Measurements from ENCODE around the gene PCDH9.
"Not testable (repeated sequence)": the region's sequence is repeated elsewhere in the genome, so short reads cannot be mapped to it uniquely, and the experiment has no call there.

The PCDH9 gene

DNA sequence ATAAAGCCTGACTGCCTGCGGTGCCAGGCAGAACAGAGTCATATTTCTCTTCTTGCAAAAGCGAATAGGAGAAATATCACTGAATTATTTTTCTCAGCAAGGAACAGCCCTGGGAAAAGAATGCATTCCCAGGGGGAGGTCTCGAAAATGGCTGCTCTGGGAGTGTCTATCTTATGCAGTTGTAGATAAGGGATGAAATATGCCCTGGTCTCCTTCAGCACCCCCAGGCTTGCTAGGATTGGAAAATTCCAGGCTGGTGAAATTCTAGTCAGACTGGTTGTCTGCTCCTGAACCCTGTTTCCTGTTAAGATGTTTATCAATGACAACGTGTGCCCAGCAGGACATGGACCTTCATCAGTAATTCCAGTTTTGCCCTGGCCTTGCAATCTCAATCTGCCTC, 469.5 kb downstream of the PCDH9 start:
- DNase-seq (ENCODE audit: low read depth, low spot score) = not testable (repeated sequence)

DNA sequence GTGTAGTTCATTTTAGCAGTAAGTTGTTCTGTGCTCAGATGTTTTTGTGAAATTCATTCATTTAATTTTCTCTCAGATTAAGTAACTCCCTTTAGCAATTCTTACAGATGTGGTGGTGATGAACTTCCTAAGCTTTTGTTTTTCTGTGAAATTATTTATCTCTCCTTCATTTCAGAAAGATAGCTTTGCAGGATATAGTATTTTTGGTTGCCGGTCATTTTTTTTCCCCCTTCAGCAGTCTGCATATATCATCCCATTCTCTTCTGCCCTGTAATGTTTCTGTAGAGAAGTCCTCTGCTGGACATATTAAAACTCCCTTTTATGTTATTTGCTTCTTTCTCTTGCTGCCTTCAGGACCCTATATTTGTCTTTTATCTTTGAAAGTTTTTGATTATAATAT, 470.2 kb downstream of the PCDH9 start:
- no peak for DNase-seq (ENCODE audit: low read depth, low spot score)

DNA sequence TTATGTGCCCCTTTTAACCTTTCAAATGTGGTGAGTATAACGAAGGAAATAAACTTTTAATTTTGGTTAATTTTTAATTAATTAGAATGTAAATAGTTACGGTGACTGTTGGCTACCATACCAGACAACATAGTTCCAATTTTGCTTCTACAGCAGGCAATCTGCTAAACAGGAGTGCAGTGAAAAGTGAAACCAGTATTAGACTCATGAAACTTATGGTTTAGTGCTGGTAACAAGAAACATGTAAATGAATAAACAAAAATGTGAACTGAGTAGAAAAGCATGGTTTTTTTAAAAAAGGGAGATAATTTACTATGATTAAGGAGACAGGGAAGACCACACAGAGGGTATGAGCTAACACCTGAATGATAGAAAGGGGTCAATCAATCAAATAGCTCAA, 478.4 kb downstream of the PCDH9 start:
- DNase-seq (ENCODE audit: low read depth, low spot score) = no peak

DNA sequence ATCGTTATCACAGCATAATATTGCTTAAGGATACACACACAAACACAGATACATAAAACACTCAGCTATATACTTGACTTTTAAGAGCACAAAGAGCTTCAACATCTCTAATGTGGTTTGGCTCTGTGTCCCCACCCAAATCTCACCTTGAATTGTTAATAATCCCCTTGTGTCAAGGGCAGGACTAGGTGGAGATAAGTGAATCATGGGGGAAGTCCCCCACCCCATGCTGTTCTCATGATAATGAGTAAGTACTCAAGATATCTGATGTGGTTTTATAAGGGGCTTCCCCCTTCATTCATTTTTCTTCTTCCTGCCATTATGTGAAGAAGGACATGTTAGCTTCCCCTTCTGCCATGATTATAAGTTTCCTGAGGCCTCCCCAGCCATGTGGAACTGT, 481.4 kb downstream of the PCDH9 start:
- no peak for DNase-seq (ENCODE audit: low read depth, low spot score)

DNA sequence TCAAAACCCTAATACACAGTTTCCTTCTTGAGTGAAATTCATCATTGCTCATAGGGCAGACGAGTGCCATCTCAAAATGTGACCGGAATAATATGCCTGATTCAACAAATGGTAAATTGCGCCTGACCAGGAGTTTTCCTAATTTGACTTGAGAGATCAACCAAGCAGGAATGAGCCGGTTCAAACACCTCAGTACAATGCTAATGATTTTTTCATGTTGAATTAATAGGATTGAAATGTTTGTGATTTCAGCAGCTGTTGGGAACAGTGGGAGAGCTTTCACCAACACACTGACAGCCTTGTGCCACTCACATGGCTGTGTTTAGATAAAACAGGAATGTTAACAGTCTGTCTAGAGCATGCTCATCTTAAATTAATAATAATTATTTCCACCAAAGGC, 484.8 kb downstream of the PCDH9 start:
- DNase-seq (ENCODE audit: low read depth, low spot score) = no peak

DNA sequence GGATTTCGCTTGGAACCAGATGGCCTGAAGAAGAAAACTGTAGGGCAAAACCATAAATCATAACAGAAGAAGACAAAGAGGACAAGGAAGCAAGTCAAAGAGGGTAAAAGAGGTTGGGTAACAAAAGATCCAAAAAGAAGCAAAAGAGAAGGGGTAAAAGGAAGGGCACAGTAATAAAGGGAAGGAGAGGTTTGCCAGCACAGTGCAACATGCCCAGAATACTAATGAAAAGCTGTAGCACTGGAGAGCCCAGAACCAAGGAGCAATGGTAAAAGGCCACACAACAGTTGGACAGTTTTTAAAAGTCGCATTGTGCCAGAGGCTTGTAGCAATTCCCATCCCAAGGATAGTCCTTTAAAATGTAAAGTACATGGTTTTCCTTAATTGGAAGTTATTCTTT, 506.6 kb downstream of the PCDH9 start:
- no peak for DNase-seq (ENCODE audit: low read depth, low spot score)

DNA sequence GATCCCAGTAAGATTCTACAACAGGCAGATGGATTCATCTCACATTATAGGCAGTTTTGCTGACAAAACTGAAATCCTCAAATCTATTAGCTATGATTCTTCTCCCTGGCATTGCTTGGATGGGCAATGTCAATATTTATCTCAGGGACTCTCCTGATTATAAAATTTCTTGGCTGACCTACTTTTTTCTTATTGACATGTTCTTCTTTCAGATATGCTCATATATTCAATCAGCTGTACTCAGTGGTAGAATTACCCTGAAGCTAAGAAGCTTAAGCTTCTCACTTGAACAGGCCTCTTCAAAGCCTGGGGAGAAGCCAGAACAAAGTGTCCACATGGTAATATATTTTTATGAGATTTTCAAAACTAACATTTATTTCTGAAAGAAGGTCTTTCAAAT, 513.6 kb downstream of the PCDH9 start:
- no peak for DNase-seq (ENCODE audit: low read depth, low spot score)

DNA sequence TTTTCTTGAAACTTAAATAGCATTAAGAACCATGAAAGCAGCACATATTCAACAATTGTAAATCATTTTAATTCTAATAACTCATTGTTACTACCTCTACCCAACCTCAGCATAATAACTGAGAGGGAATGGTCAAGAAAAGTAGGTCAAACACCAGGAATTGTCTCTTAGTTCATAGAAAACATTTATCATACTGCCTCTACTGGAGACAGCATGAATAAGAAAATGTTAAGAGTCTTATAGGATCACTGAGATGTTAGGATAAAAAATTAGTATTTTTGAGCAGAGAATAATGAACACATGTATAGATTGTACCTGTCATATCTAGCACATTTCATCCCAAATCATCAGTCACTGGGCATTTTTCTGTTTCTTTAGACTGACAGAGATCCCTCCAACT, 515.3 kb downstream of the PCDH9 start:
- DNase-seq (ENCODE audit: low read depth, low spot score) = no peak

DNA sequence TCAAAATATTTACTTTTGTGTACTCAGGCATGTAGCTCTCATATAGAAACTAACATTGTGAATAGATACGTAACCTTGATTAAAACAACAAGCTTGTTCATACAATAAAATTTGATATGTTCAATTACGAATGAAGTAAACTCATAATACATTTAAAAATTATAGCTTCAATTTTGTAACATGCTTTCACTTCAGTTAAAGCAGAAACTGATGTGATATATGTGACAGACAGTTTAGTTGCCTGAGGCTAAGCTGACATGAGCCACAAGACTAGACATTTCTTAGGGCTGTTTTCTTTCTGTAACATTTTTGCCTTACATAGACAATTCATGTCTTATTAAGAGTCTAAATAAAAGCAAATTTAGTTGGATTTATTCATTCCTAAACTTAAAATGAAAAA, 526.0 kb downstream of the PCDH9 start:
- DNase-seq (ENCODE audit: low read depth, low spot score) = no peak

DNA sequence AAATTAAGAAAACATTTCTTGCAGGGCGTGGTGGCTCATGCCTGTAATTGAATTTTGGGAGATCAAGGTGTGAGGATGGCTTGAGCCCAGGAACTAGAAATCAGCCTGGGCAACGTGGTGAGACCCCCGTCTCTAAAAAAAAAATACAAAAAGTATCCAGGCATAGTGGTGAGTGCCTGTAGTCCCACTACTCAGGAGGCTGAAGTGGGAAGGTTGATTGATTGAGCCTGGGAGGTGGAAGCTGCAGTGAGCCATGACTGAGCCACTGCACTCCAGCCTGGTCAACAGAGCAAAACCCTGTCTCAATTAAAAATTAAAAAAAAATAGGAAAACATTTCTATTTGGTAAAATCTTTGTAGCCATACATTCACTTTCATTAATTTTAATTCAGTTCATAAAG, 526.5 kb downstream of the PCDH9 start:
- no peak for DNase-seq (ENCODE audit: low read depth, low spot score)

DNA sequence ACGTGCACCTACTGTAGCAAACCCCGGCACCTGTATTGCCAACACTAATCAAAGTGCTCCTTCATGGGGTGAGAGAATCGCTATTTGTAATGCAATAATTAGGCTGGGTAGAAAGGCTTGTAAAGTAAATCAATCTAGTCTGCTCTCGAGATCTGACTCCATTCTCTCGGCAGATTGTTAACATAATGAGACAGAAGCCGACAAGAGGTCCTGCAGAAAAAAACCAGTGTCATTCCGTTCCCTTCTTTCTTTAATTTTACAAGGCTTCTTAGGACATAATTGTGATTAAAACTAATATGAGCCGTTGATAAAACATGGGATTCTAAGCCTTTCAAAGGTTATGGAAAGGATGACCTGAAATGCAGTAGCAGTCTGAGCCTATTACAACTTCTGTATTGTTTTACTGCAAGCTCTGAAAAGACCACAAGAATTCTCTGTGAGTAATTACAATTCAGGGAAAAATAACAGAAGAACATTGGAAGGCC, 530.0 kb downstream of the PCDH9 start:
- DNase-seq (ENCODE audit: low read depth, low spot score) = no peak

DNA sequence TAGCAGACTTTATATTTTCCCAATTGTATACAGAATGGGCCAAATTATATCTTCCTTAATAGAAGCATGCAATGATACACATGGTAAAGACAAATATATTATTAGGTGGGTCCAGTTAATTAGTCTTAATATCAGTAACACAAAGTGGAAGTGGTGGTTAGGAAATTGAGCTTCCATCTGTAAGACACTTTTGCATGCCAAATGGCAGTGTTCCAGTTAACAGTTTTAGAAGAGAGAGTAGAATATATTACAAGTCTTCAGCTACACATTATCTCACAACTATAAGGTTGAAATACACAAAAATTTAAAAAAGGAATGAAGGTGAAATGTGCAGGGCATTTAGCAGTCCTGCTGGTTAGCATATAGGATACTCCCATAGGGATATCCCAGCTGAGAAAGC, 536.5 kb downstream of the PCDH9 start:
- no peak for DNase-seq (ENCODE audit: low read depth, low spot score)

DNA sequence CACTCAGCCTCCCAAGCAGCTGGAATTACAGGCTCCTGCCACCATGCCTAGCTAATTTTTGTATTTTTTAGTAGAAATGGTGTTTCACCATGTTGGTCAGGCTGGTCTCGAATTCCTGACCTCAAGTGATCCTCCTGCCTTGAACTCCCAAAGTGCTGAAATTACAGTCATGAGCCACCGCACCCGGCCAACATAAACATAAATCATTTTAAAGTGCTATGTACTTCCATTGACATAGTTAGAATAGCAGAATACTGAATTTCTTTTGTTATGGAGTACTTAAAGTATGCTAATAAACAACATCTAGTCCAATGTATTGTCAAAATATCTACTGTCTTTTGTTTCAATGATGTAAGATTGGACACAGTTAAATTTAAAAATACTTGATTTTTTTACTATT, 539.0 kb downstream of the PCDH9 start:
- no peak for DNase-seq (ENCODE audit: low read depth, low spot score)

DNA sequence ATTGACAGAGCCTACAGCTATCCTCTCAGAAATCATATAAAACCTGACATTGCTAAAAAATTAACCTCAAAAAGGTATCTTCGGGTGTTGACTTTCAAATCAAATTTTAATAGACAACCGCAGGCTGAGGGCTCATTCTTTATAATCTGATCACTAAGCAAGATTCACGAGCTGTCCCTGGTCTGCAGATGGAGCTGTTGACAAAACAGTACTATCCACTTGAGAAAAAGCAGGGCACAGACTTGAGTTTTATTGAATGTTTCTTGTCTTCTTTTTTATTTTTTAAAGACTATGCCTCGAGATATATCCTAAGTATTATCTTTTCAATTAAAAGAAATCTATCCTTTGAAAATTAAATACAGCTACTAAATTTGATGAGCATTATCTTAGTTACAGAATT, 540.5 kb downstream of the PCDH9 start:
- no peak for DNase-seq (ENCODE audit: low read depth, low spot score)

DNA sequence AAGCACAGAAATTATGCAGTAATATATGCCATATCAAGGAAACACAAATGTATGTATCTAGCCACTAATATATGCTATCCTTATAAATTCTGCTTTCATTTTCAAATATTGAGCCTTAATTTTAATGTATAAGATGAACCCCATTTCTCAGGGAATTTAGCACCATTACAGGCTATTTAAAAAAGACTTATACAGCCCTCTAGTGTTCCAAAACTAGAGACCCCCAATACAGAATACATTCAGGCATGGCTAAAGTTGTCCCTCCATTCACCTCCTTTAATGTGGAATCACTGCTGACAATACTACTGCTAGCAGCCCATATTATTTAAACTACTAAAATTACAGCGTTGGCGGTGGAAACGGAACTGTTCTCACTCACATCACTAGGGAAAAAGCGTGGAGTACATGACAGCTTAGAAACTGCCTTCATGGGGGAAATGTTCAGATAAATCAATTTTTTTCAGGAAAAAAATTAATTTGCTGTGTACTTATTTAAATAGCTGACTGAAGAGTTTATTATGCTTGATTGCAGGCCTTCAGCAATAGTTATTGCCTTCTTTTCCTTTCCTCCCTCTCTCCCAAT, 541.0 kb downstream of the PCDH9 start:
- DNase-seq (ENCODE audit: low read depth, low spot score) = no peak

DNA sequence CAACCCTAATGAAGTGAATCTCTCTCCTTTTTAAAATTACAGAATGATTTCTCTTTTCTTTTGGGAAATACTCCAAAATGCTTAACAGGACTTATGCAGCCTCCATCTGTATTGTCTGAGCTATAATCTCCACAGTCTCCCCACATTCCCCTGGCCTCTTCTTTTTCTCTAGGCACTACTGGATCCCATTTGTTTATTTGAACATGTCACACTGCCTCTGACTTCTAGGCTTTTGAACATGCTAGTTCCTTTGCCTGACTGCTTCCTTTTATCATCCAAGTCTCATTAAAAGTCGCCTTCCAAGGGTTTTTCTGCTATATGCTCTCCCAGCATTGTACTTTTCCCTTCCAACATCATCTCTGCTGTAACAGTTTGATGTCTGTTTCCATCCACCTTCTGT, 548.7 kb downstream of the PCDH9 start:
- no peak for DNase-seq (ENCODE audit: low read depth, low spot score)

DNA sequence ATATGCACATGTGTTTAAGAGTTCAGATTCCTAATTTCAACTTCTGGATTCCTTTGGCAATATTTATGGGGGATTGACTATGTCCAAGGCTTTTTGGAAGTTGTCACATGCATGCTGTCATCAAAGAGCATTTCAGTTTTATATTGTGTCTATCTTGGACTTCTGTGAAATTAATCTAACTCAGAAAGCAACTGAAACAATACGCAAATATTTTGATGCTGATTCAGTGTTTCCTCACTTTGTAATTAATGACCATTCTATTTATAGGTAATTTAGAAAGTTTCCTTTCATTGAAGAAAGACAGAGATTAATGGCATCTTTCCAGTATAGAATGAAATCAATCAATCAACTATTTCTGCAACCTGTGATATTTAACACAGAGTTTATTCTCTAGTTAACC, 550.1 kb downstream of the PCDH9 start:
- DNase-seq (ENCODE audit: low read depth, low spot score) = no peak

DNA sequence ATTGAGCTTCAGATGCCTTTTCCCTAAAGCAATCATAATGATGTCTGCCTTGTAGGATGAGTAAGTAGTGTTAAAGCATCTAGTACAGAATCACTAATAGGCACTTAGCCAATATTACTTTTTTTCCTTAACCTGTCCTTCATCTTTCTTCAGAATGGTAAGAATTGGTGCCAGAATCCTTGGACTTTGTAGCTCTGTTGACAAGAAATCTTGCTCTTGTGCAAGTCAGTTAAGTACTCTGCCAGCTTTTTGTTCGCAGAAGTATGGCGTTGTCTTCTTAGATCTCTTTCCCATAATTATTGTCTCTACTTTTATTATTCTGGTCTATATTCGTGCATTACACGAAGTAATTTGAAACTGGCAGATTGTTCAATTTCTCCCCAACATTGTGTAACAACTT, 554.5 kb downstream of the PCDH9 start:
- DNase-seq (ENCODE audit: low read depth, low spot score) = no peak

DNA sequence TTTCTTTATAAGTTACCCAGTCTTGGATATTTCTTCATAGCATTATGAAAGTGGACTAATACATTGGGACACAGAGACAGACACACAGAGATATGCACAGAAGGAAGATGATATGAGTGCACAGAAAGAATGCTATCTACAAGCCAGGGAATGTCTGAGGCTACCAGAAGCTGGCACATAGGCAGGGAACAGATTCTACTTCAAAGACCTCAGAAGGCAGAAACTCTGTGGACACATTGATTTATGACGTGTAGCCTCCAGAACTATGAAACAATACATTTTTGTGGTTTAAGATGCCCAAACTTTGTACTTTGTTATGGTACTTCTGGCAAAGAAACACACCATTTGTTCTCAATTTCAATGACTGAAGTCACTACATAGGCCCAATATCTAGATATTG, 556.7 kb downstream of the PCDH9 start:
- no peak for DNase-seq (ENCODE audit: low read depth, low spot score)

DNA sequence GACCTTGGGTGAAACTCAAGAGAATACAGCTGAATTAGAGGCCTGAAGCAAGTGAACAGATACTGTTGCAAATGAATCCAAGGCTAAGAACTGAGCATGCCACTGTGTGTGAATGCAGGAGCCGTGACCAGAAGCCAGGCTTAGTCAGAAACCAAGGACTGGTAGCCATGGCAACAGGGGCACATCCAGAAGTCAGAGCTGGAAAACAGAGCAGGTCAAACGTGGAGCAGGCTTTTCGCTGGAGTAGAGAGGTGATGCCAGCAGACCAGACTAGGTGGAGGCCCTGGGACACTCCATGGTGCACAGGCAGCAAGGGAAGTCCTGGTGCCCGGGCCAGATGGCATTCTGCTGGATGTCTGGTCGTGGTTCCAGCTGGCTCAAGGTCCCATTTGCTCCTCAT, 564.1 kb downstream of the PCDH9 start:
- no peak for DNase-seq (ENCODE audit: low read depth, low spot score)

DNA sequence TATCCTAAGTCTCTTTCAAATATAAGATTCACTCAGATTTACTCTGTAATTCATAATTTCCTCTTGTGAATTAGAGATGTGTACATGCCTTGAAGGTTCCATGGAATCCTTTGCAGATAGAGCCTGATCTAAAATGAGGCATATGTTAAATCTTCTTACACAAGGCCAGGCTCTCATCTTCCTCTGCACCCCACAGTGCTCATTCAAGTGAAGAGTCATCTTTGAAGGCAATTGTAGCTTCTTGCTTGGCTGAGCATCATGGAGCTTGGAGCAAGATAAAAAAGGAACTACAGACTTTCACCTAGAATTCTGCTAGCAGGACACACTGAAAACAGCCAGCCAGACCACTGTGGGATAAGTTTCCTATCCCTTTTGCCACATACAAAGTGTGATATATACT, 566.4 kb downstream of the PCDH9 start:
- no peak for DNase-seq (ENCODE audit: low read depth, low spot score)

DNA sequence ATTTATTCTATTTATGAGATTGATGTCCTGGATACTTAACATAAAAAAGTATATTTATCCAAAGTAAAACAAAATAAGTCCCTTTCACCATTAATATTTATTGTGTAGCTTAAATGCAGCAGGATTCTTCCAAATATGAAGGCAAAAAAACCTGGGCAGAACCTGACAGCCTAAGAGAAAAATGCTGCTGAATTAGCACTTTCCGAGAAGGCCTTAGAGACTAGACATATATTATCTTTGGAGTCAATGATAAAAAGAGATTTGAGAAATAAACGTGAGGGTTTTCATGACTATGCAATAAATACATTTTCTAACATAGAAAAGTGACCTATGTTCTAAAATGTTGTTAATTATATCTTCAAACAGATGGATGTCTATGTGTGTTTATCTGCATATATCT, 566.9 kb downstream of the PCDH9 start:
- DNase-seq (ENCODE audit: low read depth, low spot score) = no peak

DNA sequence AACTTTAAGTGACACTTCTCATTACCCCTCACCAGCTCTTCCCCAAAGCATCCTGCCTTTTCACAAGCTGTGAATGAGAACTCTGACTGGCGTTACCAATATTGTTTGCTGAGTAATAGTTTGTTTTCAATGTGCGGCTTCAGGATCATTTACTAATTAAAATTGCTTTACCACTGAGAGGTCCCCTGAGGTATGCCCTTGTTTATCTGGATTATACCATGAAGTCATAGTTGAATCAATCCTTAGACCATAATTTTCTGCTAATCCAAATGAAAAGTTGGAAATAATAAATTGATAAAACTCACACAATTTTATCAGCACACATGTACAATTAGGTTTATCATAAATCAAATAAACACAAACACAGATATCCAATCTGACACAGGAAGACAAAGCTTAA, 568.8 kb downstream of the PCDH9 start:
- no peak for DNase-seq (ENCODE audit: low read depth, low spot score)

DNA sequence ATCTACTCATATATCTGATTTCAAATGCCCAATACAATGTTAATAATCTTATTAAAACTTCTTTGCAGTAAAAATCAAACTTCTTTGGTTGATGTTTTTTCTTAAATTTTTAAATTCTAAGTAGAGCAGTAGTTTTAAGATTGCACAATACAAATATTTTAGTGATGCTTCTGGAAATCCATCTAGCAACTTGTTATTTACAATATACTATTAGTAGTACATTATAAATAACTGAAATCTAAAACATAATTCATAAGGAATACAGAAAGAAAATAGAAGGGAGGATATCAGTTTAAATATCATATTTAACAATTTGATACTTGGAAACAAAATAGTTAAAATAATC, 569.7 kb downstream of the PCDH9 start:
- no peak for DNase-seq (ENCODE audit: low read depth, low spot score)

Data from brain pericyte (primary cell).